ENCODE data around the gene NINL.

The NINL gene

DNA sequence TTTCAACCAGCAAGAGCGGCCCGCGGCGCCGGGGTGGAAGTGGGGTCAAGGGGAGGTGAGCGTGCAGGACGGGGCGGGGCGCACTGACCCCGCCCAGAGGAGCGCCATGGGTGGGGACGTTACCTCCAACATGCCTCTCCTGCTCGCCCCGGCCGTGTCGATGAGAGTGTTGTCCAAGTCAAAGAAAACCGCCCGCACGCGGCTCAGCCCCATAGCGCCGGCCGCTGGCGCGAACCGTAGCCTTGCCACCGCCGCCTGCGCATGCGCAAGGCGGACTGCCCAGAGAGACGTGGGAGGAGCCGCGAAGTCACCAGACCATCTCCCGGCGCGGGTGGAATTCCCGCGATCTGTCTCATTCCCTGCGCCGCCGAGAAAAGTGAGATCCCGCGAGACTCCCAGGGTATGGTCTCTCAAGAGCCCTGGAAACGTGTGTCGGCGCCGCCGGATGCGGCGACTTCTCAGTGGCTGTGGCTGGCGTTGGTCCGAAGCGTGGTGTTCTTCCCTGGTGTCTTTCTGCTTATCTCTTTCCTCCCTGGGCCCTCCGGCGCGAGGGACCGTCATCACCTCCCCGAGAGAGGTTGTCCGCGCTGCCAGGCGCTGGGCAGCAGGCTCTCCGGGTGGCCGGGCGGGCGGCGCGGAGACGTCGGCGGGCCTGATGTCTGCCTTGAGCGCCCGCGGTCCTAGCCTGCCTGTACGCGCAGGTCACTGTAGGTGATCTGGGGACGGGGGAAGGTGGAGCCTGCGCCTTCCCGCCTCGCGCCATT is 38.6 kb upstream of the NINL start, which contains the start of gene NANP:
NANP (minus strand) TSS at position 279 of the 764 bp plus-strand sequence; CDS start at position 213, 66 bp downstream.
- ChIA-PET POLR2A (ENCODE audit: low non-redundant PET) (no interaction called here), CTCF (no interaction called here)
- peak; percentile 98 for DNase-seq (ENCODE audit: low spot score)
- H3K27ac ChIP-seq, result peak within 1 kb of the TSS; percentile 99
- TF ChIP-seq, protein P1, sequence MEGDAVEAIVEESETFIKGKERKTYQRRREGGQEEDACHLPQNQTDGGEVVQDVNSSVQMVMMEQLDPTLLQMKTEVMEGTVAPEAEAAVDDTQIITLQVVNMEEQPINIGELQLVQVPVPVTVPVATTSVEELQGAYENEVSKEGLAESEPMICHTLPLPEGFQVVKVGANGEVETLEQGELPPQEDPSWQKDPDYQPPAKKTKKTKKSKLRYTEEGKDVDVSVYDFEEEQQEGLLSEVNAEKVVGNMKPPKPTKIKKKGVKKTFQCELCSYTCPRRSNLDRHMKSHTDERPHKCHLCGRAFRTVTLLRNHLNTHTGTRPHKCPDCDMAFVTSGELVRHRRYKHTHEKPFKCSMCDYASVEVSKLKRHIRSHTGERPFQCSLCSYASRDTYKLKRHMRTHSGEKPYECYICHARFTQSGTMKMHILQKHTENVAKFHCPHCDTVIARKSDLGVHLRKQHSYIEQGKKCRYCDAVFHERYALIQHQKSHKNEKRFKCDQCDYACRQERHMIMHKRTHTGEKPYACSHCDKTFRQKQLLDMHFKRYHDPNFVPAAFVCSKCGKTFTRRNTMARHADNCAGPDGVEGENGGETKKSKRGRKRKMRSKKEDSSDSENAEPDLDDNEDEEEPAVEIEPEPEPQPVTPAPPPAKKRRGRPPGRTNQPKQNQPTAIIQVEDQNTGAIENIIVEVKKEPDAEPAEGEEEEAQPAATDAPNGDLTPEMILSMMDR (conservative IDR thresholded peaks at IDR 0.05; ENCODE audit: low read depth), result no peak

DNA sequence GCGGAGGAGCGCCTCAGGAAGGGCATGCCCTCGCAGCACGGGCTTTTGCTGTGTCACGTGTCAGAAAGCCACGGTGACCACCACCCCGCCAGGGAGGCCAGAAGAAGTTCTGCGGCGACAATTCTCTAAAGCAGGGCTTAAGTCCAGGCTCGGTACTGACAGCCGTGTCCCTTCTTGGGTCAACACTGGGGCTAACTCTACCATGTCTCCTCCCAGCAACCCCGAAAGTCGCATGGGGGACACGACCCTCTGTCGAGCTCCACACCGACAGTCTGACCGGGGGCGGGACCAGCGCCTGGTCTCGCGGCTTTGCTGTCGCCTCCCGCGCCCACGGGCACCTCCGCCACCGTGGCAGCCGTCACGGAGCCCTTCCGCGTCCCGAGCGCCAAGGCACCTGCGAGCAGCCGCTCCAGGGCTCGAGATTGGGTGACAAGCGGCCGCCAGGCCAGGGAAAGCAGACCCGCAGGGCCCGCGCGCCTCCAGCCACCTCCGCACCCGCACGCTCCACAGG is 37.9 kb upstream of the NINL start:
- TF ChIP-seq, protein P1 (conservative IDR thresholded peaks at IDR 0.05; ENCODE audit: low read depth), result no peak
- peak; percentile 21 for DNase-seq (ENCODE audit: low spot score)
- peak overlapping the region; percentile 99 for H3K27ac ChIP-seq
- CTCF ChIA-PET, result no interaction called here
- POLR2A ChIA-PET (ENCODE audit: low non-redundant PET), result interaction anchor here (0.8 kb wide), 1 partner anchor 8 kb away, joined by 3 read pairs; no protein-coding TSS in a partner anchor

DNA sequence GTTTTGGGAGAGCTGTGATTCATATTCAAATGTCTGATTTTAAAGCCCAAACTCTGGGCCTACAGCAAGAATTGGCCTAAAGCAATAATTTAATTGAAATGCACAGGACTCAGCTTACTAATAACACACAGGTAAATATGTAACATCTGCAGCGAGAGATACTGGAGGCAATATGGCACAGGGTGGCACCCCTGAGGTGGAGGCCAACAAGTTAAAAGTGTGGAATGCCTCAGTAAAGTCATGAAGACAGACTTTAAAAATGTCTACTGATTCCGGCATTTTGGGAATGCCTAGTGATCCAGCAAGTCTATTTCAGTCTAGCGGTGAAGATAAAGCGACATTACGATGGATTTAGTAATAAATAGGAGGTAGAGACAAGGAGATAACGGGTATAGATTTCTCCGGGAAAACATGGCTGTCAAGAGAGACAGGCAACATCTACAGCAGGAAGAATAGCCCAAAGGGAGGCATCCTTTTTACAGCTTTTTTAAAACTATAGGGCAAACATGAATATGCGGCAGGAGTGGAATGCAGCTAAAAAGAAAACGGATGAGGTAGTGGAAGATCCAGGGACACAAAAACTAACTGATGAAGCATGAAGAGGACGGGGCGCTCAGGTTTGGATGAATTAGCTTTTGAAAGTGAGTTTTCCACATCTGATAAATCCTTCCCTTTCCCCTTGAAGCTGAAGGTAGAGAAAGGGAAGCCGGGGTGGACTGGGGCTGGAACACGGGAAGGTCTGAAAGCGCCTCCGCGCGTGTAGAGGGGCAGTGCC is 37.3 kb upstream of the NINL start:
- DNase-seq (ENCODE audit: low spot score), result peak; percentile 4
- peak overlapping the region; percentile 99 for H3K27ac ChIP-seq
- CTCF ChIA-PET, result interaction anchor here (1.1 to 1.3 kb wide), 3 partner anchors 25 to 38 kb away, joined by 3 to 4 read pairs (median 3); partner anchors contain the start of gene NINL
- POLR2A ChIA-PET (ENCODE audit: low non-redundant PET), result interaction anchor here (0.8 kb wide), 1 partner anchor 7 kb away, joined by 3 read pairs; no protein-coding TSS in a partner anchor
- TF ChIP-seq, protein P1 (conservative IDR thresholded peaks at IDR 0.05; ENCODE audit: low read depth), result no peak

DNA sequence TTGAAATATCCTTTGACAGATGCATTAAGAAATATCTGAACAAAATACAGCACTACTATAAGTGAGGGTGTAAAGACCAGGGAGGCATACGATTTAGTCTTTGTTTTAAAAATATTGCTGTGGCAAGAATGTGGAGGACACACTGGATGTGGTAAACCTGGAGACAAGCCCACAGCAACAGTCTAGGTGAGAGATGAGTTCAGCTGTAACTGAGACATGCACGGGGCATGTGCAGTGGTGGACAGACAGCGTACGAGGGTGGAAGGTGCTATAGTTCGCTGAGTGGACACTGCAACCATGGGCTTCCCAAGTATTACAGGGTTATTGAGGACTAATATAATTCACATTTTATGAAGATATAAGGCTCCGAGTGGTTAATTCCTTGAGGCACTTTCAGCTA is 36.7 kb upstream of the NINL start:
- CTCF ChIA-PET, result interaction anchor here (1.1 to 1.3 kb wide), 3 partner anchors 25 to 37 kb away, joined by 3 to 4 read pairs (median 3); partner anchors contain the start of gene NINL
- H3K27ac ChIP-seq, result peak overlapping the region; percentile 36; the same call in 1 of the 2 replicates
- TF ChIP-seq, protein P1 (conservative IDR thresholded peaks at IDR 0.05; ENCODE audit: low read depth), result no peak
- POLR2A ChIA-PET (ENCODE audit: low non-redundant PET), result no interaction called here
- no peak for DNase-seq (ENCODE audit: low spot score)

DNA sequence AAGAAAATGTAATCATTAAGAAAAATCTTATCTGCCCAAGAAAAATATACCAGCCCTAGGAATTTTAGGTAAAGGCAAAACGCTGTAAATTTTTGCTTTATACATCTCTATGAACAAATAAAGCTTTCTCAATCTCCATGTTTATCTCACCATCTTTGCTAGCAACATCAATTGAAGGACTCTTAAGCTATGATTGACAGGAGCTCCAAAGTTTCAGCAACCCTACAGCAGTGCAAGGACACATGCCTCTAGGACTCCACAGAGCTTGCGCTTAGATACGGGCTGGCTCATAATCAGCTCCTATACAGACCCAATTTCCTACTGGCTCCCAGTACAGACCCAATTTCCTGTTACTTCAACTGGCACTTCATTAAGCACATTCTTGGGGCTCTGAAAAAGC is 34.2 kb upstream of the NINL start:
- TF ChIP-seq, protein P1 (conservative IDR thresholded peaks at IDR 0.05; ENCODE audit: low read depth), result no peak
- POLR2A ChIA-PET (ENCODE audit: low non-redundant PET), result no interaction called here
- H3K27ac ChIP-seq, result no peak overlapping the region
- CTCF ChIA-PET, result no interaction called here
- no peak for DNase-seq (ENCODE audit: low spot score)

DNA sequence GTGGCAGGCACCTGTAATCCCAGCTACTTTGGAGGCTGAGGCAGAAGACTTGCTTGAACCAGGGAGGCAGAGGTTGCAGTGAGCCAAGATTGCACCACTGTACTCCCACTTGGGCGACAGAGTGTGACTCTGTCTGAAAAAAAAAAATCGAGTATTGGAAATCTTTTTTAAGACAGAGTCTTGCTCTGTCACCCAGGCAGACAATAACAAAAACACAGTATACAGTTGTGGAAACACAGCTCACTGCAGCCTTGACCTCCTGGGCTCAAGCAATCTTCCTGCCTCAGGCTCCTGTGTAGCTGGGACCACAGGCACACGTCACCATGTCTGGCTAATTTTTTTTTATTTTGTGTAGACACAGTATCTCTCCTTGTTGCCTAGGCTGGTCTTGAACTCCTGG is 23.4 kb upstream of the NINL start:
- CTCF ChIA-PET, result no interaction called here
- TF ChIP-seq, protein P1 (conservative IDR thresholded peaks at IDR 0.05; ENCODE audit: low read depth), result no peak
- DNase-seq (ENCODE audit: low spot score), result no peak
- POLR2A ChIA-PET (ENCODE audit: low non-redundant PET), result no interaction called here
- no peak overlapping the region for H3K27ac ChIP-seq

Data from RWPE1 (cell line).